Skeletal muscle satellite cell (primary cell): ENCODE data around the gene ZNF664. TPM values are rescaled to one million over a fixed set of nuclear protein-coding genes. Genes with fewer than 3 reads are reported as not detected.

Source experiments
- H3K27me3 ChIP-seq: 2 replicates; pipeline ENCODE4 v1.7.0; 2013; ENCODE audit warnings: low read length; ENCODE audit not compliant: control insufficient read depth, insufficient read depth
- H3K36me3 ChIP-seq: 2 replicates; pipeline ENCODE4 v1.7.0; 2013; ENCODE audit warnings: mild to moderate bottlenecking, control low read depth, low read length; ENCODE audit not compliant: insufficient read depth
- H3K4me1 ChIP-seq: 2 replicates; pipeline ENCODE4 v1.7.0; 2013; ENCODE audit warnings: low read length; ENCODE audit not compliant: control insufficient read depth, insufficient read depth
- H3K4me2 ChIP-seq: 2 replicates; pipeline ENCODE4 v1.7.0; 2013; ENCODE audit warnings: mild to moderate bottlenecking, low read length
- H3K4me3 ChIP-seq: 2 replicates; pipeline ENCODE4 v1.7.0; 2013; ENCODE audit warnings: low read length
- H3K9ac ChIP-seq: 2 replicates; pipeline ENCODE4 v1.7.0; 2013; ENCODE audit warnings: mild to moderate bottlenecking, low read depth, low read length, moderate library complexity
- H3K9me3 ChIP-seq: replicated peaks from 2 replicates; pipeline ENCODE4 v1.7.0; 2013; ENCODE audit warnings: mild to moderate bottlenecking, control low read depth, low read length
- small RNA-seq: library from RNA; depleted of rRNA; stranded (forward); fragments of <200 nt; gene quantifications from one replicate; pipeline ENCODE3, GENCODE V24; 2012

Gene ZNF664

DNA sequence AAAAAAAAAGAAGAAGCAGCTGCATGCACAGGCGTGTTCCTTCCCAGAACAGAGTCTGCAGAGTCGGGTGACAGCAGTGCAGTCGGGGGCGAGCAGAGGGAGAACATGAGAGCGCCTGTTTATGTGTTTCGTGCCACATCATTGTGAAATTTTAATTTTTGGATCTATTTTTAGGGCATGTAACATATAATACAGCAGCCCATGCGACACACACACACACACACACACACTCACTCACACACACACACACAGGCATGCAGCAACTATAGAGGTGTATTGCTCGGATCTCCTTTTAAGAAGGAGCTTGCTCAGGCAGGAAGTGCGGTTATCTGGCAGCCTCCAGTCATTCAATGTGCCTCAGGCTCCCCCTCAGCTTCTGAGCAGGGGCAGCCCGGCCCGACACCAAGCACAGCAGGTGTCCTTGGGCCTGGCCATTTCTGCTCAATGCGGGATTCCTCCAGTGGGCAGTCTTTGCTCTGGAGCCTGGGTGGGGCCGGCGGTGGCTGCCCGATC lies 71.8 kb downstream of the ZNF664 start:
- no peak overlapping the region for H3K4me3 ChIP-seq
- H3K9ac ChIP-seq = no peak overlapping the region
- peaks cover 4% of the 10 kb centered on the region for H3K27me3 ChIP-seq
- H3K4me1 ChIP-seq = peaks cover 4% of the 10 kb centered on the region
- H3K4me2 ChIP-seq = peak overlapping the region; percentile 21
- H3K9me3 ChIP-seq = peaks cover 17% of the 10 kb centered on the region
- no peaks in the 10 kb centered on the region for H3K36me3 ChIP-seq

DNA sequence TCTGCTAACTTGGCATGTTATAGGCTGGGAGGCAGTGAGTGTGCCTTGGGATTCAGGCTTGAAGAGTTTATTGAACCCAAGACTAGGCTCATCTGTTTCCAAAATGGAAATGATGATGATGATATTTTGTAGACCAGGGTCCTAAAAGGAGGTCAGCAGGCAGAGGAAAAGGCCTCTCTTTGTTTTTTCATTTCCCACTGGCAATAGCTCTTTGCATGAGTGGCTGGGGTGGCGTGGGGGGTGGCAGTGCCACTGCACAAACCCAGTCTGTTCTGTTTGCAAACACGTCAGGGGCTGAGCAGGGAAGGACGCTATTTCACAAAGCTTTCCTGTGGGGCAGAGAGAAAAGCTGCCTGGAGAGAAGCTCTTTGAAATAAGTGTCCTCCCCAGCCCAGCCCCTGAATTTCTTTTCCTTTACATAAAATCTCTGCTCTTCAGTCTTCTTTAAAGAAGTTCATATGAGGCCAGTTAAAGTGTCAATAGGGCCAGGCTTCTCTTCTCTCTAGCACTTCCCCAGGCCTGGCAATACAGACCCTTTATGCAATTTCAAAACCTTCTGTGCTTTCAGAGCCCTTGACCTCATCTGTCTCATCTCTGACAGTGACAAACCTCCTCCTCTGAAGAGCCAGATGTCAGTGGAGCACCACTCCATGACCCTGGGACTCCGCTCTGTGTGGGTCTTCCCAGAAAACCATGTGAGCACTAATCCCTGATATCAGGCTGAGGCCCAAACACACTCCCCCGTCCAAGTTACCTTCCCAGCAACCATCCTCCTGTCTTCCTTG lies 72.8 kb downstream of the ZNF664 start:
- Histone ChIP-seq H3K27me3 (peaks cover 4% of the 10 kb centered on the region), H3K9ac (no peak overlapping the region), H3K9me3 (peaks cover 17% of the 10 kb centered on the region), H3K36me3 (no peaks in the 10 kb centered on the region), H3K4me1 (peaks cover 4% of the 10 kb centered on the region), H3K4me2 (no peak overlapping the region), H3K4me3 (no peak overlapping the region)

DNA sequence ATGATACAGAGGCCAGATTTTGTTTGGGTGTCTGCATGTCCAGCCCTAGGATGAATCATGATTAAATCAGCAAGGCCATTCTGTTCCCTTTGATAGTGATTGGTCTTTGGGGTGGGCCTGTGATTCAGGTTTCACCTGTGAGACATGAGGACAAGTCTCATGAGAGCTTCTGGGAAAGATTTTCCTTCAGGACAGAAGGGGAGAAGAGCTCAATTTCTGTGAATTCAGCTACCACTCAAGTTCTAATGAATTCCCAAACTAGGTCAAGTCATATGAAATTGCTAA lies 73.4 kb downstream of the ZNF664 start:
- Histone ChIP-seq H3K4me3 (no peak overlapping the region), H3K4me1 (peaks cover 4% of the 10 kb centered on the region), H3K4me2 (no peak overlapping the region), H3K9me3 (peaks cover 17% of the 10 kb centered on the region), H3K27me3 (peaks cover 4% of the 10 kb centered on the region), H3K36me3 (no peaks in the 10 kb centered on the region), H3K9ac (no peak overlapping the region)

DNA sequence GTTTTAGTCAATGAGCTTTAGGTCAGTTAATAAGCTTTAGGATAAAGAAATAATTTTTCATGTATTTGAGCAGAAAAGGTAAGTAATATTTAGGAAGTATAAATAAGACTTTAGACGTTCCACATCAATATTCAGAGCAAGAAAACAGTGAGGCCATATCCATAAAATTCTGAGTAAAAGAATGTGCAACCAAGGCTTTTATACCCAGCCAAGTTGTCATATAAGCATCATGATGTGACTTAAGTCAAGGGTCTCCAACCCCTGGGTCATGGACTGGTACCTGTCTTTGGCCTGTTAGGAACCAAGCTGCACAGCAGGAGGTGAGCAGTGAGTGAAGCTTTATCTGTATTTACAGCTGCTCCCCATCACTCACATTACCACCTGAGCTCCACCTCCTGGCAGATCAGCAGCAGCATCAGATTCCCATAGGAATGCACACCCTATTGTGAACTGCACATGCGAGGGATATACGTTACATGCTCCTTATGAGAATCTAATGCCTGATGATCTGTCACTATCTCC lies 74.1 kb downstream of the ZNF664 start:
- Histone ChIP-seq H3K36me3 (no peaks in the 10 kb centered on the region), H3K27me3 (peaks cover 7% of the 10 kb centered on the region), H3K9ac (no peak overlapping the region)

DNA sequence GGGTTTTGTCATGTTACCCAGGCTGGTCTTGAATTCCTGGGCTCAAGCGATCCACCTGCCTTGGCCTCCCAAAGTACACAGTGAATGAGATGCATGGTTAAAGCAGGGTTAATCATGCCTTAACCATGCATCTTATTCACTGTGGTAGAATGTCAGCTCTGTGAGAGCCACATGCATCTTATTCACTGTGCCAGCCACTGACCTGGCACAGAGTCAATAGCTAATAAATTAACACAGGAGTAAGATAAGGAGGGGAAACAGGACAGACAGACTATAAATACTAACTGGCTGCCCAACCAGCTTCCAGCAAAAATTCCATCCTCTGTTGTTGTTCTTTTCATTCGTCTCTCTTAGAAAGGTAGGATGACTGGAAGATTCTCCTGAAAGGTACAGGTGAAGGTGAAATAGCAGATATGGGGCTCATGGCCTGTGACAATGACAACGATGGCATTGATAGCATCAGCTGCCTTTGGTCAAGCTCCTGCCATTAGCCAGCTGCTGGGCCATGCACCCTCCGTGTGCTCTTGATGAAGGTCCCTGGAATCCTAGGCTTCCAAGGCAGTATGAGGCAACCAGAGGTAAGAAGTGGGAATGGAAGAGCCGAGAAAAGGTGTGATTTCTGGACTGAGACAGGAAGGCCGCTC lies 76.6 kb downstream of the ZNF664 start:
- Histone ChIP-seq H3K4me3 (no peak overlapping the region), H3K9ac (no peak overlapping the region), H3K36me3 (no peaks in the 10 kb centered on the region), H3K27me3 (peaks cover 7% of the 10 kb centered on the region), H3K4me2 (no peak overlapping the region), H3K9me3 (peaks cover 17% of the 10 kb centered on the region), H3K4me1 (peaks cover 4% of the 10 kb centered on the region)

More for the DNA sequence above, 74.1 kb downstream of the ZNF664 start:
- no peak overlapping the region for H3K4me2 ChIP-seq
- H3K9me3 ChIP-seq = peaks cover 17% of the 10 kb centered on the region
- H3K4me3 ChIP-seq = no peak overlapping the region
- H3K4me1 ChIP-seq = peaks cover 4% of the 10 kb centered on the region

DNA sequence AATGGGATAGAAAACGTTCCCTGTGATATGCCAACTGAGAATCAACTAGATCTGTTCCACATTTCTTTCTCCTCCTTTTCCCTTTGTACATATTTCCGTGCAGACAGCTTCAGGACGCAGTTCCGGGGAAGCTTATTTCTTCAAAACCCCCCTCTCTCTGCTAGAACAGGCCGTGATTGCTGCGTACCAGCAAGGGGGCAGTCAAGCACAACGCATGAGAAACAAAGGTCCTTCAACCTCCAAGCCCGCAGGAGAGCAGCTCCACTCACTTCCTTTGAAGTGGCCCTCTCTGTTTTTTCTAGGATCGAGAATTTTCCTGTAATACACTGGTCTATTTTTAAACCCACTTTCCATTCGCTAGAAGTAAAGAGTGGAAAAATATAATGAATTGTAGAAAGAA lies 80.8 kb downstream of the ZNF664 start:
- Histone ChIP-seq H3K36me3 (no peaks in the 10 kb centered on the region), H3K9me3 (no peaks in the 10 kb centered on the region), H3K4me3 (no peak overlapping the region), H3K9ac (no peak overlapping the region), H3K4me1 (no peaks in the 10 kb centered on the region), H3K27me3 (peaks cover 7% of the 10 kb centered on the region), H3K4me2 (no peak overlapping the region)

DNA sequence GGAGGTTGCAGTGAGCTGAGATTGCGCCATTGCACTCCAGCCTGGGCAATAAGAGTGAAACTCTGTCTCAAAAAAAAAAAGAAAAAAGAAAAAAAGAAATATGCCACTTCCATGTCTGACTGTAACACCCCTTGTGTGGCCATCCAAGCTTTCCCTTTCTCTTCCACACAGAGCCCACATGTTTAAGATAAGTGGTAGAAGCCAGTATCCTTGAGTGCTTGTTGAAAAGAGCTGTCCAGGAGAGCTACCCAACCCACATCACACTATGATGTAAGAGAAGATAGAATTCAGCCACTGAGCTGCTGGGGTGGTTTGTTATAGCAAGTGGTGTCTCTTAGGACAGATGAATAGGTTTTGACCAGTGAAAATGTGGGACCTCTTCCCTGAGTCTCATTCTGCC lies 82.1 kb downstream of the ZNF664 start:
- no peak overlapping the region for H3K9ac ChIP-seq
- H3K27me3 ChIP-seq = peaks cover 7% of the 10 kb centered on the region

DNA sequence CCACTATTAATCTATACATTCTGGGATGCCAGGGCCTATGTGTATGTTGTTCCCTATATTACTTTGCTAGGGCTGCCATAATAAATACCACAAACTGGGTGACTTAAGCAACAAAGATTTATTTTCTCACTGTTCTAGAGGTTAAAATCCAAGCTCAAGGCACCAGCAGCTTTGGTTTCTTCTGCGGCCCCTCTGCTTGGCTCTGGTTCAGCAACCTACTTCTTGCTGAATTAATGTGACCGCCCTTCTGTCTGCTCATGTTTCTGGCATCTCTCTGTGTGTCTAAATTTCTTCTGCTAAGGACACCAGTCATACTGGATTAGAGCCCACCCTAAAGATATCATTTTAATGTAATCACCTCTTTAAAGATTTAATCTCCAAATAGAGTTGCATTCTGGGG lies 84.7 kb downstream of the ZNF664 start:
- Histone ChIP-seq H3K27me3 (peaks cover 7% of the 10 kb centered on the region), H3K4me2 (no peak overlapping the region), H3K4me3 (no peak overlapping the region), H3K36me3 (no peaks in the 10 kb centered on the region), H3K4me1 (no peaks in the 10 kb centered on the region), H3K9ac (no peak overlapping the region), H3K9me3 (no peaks in the 10 kb centered on the region)

More for the DNA sequence above, 82.1 kb downstream of the ZNF664 start:
- no peaks in the 10 kb centered on the region for H3K4me1 ChIP-seq
- no peak overlapping the region for H3K4me2 ChIP-seq
- no peaks in the 10 kb centered on the region for H3K9me3 ChIP-seq
- H3K36me3 ChIP-seq = no peaks in the 10 kb centered on the region
- no peak overlapping the region for H3K4me3 ChIP-seq

DNA sequence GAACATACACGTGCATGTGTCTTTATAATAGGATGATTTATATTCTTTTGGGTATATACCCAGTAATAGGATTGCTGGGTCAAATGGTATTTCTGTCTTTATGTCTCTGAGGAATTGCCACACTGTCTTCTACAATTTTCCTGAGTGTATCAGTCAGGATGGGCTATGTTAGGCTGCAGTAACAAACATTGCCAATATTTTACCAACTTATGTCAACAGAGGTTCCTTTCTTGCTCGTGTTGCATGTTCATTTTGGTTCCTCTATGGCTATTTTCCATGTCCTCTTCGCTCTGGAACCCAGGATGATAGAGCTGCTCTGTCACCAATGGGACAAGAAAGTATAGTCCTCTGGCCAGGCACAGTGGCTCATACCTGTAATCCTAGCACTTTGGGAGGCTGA lies 86.7 kb downstream of the ZNF664 start:
- no peaks in the 10 kb centered on the region for H3K4me1 ChIP-seq
- no peak overlapping the region for H3K9ac ChIP-seq
- H3K4me2 ChIP-seq = no peak overlapping the region
- no peaks in the 10 kb centered on the region for H3K9me3 ChIP-seq
- H3K27me3 ChIP-seq = peaks cover 7% of the 10 kb centered on the region
- H3K36me3 ChIP-seq = no peaks in the 10 kb centered on the region
- no peak overlapping the region for H3K4me3 ChIP-seq

Small RNA genes within 50 kb of the gene (small RNA-seq; reads per million reads assigned to genes)
- not detected for gene AC068790.4
- gene AC068790.6 = not detected
